ENCODE measurements around the gene CBX7. TPM values are rescaled to one million over a fixed set of nuclear protein-coding genes. Genes with fewer than 3 reads are reported as not detected.
"Not testable (repeated sequence)": the region's sequence is repeated elsewhere in the genome, so short reads cannot be mapped to it uniquely, and the experiment has no call there.

CBX7 gene
- total and polyA plus RNA-seq, 2 experiments from 2014 or later: 2.5 to 10.4 TPM

DNA sequence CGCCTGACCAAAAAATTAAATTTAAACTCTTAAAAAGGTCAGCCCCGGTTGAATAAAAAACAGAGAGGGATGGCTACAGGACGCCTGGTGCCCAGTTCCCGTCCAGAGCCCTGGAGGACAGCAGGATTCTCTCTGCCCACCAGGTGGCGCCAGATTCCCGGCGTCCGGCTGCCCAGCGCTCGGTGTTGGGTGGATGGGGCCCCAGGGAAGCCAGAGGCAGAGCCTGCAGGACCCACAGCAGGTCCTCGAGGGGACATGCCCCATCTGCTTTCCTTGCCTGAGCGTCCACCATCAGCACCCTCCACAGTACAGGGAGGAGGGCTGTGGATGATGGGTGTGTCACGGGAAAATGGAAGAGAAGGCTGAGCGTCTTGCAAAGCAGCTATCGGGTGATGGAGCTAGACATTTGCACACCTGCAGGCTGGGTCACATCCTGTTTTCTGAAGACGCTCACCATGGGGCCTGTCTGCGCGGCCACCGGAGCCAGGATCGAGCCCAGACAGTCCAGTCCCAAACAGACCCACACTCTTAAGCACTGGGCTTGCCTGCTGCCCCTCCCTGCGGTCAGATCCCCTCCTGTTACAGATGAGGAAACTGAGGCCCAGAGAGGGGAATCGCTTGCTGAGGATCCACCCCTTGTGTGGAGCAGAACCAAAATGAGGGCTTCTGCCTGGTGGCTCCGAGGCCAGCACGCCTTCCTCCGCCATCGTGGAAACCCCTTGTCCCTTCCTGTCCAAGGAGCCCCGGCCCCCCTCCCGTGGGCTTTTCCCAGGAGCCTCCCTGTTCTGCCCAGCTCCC, 18.5 kb upstream of the CBX7 start:
- Histone ChIP-seq H3K27me3 (replicated peaks; ENCODE audit: insufficient read depth) (no peaks in the 10 kb centered on the region), H2AFZ (no peak overlapping the region), H3K27ac (no peak overlapping the region), H3K9me2 (ENCODE audit: insufficient read depth) (no peaks in the 10 kb centered on the region), H3K36me3 (ENCODE audit: low read depth) (no peaks in the 10 kb centered on the region), H3K9me3 (ENCODE audit: low read depth) (no peaks in the 10 kb centered on the region), H3F3A (ENCODE audit: insufficient read depth) (peaks cover 13% of the 10 kb centered on the region; the same call in 1 of the 2 replicates), H3K79me2 (ENCODE audit: insufficient read depth) (no peaks in the 10 kb centered on the region), H3K4me2 (ENCODE audit: unreplicated experiment) (peak overlapping the region; percentile 53), H3K4me3 (no peak overlapping the region), H3K4me1 (ENCODE audit: insufficient read depth) (peaks cover 23% of the 10 kb centered on the region), H4K20me1 (ENCODE audit: insufficient read depth) (no peaks in the 10 kb centered on the region), H3K9ac (no peak overlapping the region)
- WGBS, 2 experiments (ENCODE audit: low coverage in 1 of 2, low lambda C conversion rate in 2 of 2, missing lambda C conversion rate in 2 of 2): 25 to 28% methylated on average over 24 to 27 of the region's 28 CpGs
- in situ Hi-C loops (cut with MboI): no loop called here
- DNase-seq: peak; percentile 85
- no peak for TF ChIP-seq EZH2phosphoT487 (IDR thresholded peaks at IDR 0.05; ENCODE audit: insufficient read depth, low read depth)
- TF ChIP-seq EZH2 (IDR thresholded peaks at IDR 0.05; ENCODE audit: insufficient read depth, poor library complexity, severe bottlenecking): no peak

DNA sequence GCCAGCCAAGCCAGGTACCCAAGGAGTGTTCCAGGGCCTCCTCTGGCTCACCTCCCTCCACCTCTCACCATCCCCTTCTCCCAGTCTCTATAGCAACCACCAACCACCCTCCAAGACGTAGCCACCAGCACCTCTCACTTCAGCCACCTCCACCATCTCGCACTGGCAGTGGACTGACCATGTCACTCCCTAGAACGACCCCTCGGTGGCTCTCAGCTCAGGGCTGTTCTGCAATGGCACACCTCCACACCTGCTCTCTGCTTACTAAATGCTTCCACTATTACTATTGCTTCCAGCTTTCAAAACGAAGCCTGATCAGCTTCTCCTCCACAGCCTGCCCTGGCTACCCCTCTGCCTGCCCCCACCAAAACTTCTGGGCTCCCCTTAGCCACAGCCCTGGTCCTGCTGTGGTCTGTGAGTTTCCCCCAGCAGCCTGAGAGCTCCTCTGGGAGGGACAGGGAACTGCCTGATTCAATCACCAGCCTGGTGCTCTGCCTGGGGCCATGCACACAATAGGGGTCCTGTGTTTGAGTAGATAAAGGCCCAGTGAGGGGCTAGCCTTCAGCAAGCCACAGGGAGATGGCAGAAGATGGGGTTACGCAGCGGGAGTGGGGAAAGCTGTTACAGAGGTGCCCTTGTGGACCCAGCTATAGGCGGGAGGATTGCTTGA, 17.5 kb upstream of the CBX7 start:
- Histone ChIP-seq H3K9me3 (ENCODE audit: low read depth) (no peaks in the 10 kb centered on the region), H3K4me2 (ENCODE audit: unreplicated experiment) (no peak overlapping the region), H3K9ac (no peak overlapping the region), H3K4me3 (no peak overlapping the region), H2AFZ (no peak overlapping the region), H3K36me3 (ENCODE audit: low read depth) (no peaks in the 10 kb centered on the region), H3F3A (ENCODE audit: insufficient read depth) (peaks cover 2% of the 10 kb centered on the region; the same call in 1 of the 2 replicates), H3K27ac (no peak overlapping the region), H3K79me2 (ENCODE audit: insufficient read depth) (no peaks in the 10 kb centered on the region), H3K4me1 (ENCODE audit: insufficient read depth) (peaks cover 12% of the 10 kb centered on the region), H4K20me1 (ENCODE audit: insufficient read depth) (no peaks in the 10 kb centered on the region), H3K9me2 (ENCODE audit: insufficient read depth) (no peaks in the 10 kb centered on the region), H3K27me3 (replicated peaks; ENCODE audit: insufficient read depth) (no peaks in the 10 kb centered on the region)
- no peak for TF ChIP-seq EZH2phosphoT487 (IDR thresholded peaks at IDR 0.05; ENCODE audit: insufficient read depth, low read depth)
- in situ Hi-C loops (cut with MboI): no loop called here
- WGBS, 2 experiments (ENCODE audit: low coverage in 1 of 2, low lambda C conversion rate in 2 of 2, missing lambda C conversion rate in 2 of 2): 45 to 47% methylated on average over 8 of the region's 8 CpGs
- no peak for DNase-seq

DNA sequence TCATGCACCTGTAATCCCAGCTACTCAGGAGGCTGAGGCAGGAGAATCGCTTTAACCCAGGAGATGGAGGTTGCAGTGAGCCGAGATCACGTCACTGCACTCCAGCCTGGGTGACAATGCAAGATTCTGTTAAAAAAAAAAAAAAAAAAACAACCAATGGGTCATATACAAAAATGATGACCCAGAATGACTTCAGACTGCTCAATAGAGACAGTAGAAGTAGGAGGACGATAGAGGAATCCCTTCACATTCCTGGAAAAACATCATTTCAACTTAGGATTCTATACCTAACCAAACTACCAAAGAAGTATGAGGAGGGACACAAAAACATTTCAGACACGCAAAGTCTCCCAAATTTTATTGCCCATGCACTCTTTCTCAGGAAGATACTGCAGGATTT, 14.1 kb upstream of the CBX7 start:
- WGBS, 2 experiments (ENCODE audit: low coverage in 1 of 2, low lambda C conversion rate in 2 of 2, missing lambda C conversion rate in 2 of 2): 83 to 90% methylated on average over 5 of the region's 5 CpGs
- no peaks in the 10 kb centered on the region for H3K9me3 ChIP-seq (ENCODE audit: low read depth)
- H3K4me2 ChIP-seq (ENCODE audit: unreplicated experiment): no peak overlapping the region
- DNase-seq: no peak
- no peaks in the 10 kb centered on the region for H3K9me2 ChIP-seq (ENCODE audit: insufficient read depth)
- no peaks in the 10 kb centered on the region for H3K27me3 ChIP-seq (replicated peaks; ENCODE audit: insufficient read depth)
- no peak overlapping the region for H3K9ac ChIP-seq
- in situ Hi-C loops (cut with MboI): no loop called here
- no peak for TF ChIP-seq EZH2phosphoT487 (IDR thresholded peaks at IDR 0.05; ENCODE audit: insufficient read depth, low read depth)
- TF ChIP-seq EZH2 (IDR thresholded peaks at IDR 0.05; ENCODE audit: insufficient read depth, poor library complexity, severe bottlenecking): no peak
- no peaks in the 10 kb centered on the region for H3K79me2 ChIP-seq (ENCODE audit: insufficient read depth)
- H3K4me1 ChIP-seq (ENCODE audit: insufficient read depth): no peaks in the 10 kb centered on the region
- H3F3A ChIP-seq (ENCODE audit: insufficient read depth): no peaks in the 10 kb centered on the region
- H4K20me1 ChIP-seq (ENCODE audit: insufficient read depth): no peaks in the 10 kb centered on the region
- no peak overlapping the region for H3K27ac ChIP-seq
- no peak overlapping the region for H3K4me3 ChIP-seq
- no peak overlapping the region for H2AFZ ChIP-seq
- H3K36me3 ChIP-seq (ENCODE audit: low read depth): no peaks in the 10 kb centered on the region

DNA sequence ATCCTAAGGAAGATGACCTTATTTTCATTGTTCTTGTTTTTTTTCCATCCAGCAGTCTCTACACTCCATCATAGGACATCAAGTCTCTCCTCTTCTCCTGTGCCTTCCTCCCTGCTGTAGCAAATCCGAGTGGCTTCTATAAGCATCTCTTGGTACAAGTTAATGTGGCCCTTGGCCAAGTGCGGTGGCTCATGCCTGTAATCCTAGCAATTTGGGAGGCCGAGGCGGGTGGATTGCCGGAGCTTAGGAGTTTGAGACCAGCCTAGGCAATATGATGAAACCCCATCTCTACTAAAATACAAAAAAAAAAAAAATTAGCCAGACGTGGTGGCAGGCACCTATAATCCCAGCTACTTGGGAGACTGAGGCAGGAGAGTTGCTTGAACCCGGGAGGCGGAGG, 3.6 kb upstream of the CBX7 start:
- DNase-seq; H2AFZ ChIP-seq; H3K9me2 ChIP-seq (ENCODE audit: insufficient read depth); H3K4me2 ChIP-seq (ENCODE audit: unreplicated experiment); H3K27ac ChIP-seq; H3K4me3 ChIP-seq; H3F3A ChIP-seq (ENCODE audit: insufficient read depth); H3K79me2 ChIP-seq (ENCODE audit: insufficient read depth); H3K4me1 ChIP-seq (ENCODE audit: insufficient read depth); H3K9me3 ChIP-seq (ENCODE audit: low read depth); H3K9ac ChIP-seq; H4K20me1 ChIP-seq (ENCODE audit: insufficient read depth); H3K36me3 ChIP-seq (ENCODE audit: low read depth): not testable (repeated sequence)
- WGBS, 2 experiments (ENCODE audit: low coverage in 1 of 2, low lambda C conversion rate in 2 of 2, missing lambda C conversion rate in 2 of 2): 76 to 79% methylated on average over 6 to 8 of the region's 8 CpGs
- peaks cover 25% of the 10 kb centered on the region for H3K27me3 ChIP-seq (replicated peaks; ENCODE audit: insufficient read depth)
- in situ Hi-C loops (cut with MboI): loop anchor here (10.0 kb wide), 1 partner anchor 359 kb away; no protein-coding TSS in a partner anchor
